Adrenal gland (tissue), 5 donors: ENCODE results near the gene EDARADD.

Source experiments
- CTCF ChIP-seq, 6 experiments: fragments of 450-650 bp in 4 of 6; fragments of 200-600 bp in 2 of 6; sonication (generic) in 1 of 6; IDR thresholded peaks; 1 replicate in 5 of 6; 2 replicates in 1 of 6; pipeline versions ENCODE4 v1.5.1 to v1.8.0; 2016 to 2021; ENCODE audit warnings: antibody characterized with exemption in 6 of 6, mild to moderate bottlenecking in 2 of 6, moderate library complexity in 1 of 6
- POLR2A ChIP-seq, 2 donors: fragments of 450-650 bp; IDR thresholded peaks; one replicate each; pipeline ENCODE4 v1.6.1; 2017; ENCODE audit warnings: antibody characterized with exemption in 2 of 2, mild to moderate bottlenecking in 2 of 2, moderate library complexity in 1 of 2
- donor health status: DM: no; HTN: no; CAD: no.

DNA sequence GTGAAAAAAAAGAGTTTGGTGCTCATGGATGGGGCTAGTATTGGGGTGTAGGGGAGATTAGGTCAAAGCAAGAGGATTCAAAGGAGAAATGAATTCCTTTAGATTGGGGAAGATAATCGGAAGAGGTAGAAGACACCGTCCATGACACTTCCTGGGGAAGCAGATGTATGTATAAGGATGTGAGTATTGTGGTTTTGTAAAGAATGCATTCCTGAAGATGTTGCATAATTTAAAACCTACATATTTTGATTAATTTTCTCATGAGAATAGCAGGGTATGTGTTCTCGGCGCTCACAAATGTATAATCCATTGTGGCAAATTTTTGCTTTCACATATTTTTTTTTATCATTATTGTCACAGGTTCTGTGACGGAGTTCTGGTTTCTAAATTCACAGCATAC lies 124.2 kb downstream of the EDARADD start:
- no peak for TF ChIP-seq CTCF (IDR thresholded peaks at IDR 0.05)
- no peak for TF ChIP-seq POLR2A (IDR thresholded peaks at IDR 0.05)
